ENCODE data around the gene PFKP.

Gene PFKP

DNA sequence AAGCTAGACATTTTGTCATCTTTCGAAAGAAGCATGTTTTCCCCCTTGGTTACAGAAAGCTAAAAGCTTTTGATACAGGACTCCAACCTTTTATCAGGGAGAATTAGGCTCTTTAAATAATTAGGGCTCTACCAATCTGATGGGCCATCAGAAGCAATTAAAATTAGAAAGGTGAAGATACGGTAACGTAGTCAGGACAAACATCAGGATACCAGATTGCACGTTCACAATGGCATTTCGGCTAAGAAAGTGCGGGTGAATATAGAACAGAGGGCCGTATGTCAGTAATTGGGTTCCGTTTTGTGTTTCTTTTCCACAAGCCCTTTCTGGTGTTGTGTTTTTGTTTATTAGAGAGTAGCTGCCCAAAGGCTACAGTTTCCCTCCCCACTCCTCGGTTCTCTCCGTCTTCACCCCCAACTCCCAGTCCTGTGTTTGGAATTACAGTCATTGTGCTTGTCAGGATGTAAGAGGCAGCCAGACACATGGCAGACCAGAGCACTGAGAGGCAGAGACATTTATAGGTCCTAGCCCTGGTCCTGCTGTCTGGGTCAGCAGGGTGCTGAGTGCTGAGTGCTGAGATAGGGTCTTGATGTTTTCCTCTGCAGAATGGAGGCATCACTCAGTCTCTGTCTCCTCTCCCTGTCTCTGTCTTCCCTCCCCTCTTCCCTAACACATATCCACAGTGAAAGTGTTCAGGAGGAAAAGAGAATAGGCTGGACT lies 5.5 kb downstream of the PFKP start:
- peaks cover 80% of the 10 kb centered on the region for H3K36me3 Mint-ChIP-seq (ENCODE audit: low read depth)
- peak overlapping the region; percentile 29 for H3K4me3 Mint-ChIP-seq

GRCh38 chr10:3074145-3074665 lies 6.9 kb downstream of the PFKP start:
- H3K9me3 Mint-ChIP-seq, result no peaks in the 10 kb centered on the region
- H3K27ac Mint-ChIP-seq, result no peak overlapping the region
- DNase-seq (no peak), ATAC-seq (no peak)
- peaks cover 71% of the 10 kb centered on the region for H3K4me1 Mint-ChIP-seq
- H3K36me3 Mint-ChIP-seq (ENCODE audit: low read depth), result peaks cover 78% of the 10 kb centered on the region
- H3K4me3 Mint-ChIP-seq, result no peak overlapping the region
- H3K27me3 Mint-ChIP-seq, result no peaks in the 10 kb centered on the region

More for the DNA sequence above, 5.5 kb downstream of the PFKP start:
- H3K27me3 Mint-ChIP-seq, result no peaks in the 10 kb centered on the region
- H3K9me3 Mint-ChIP-seq, result no peaks in the 10 kb centered on the region
- peaks cover 69% of the 10 kb centered on the region for H3K4me1 Mint-ChIP-seq
- H3K27ac Mint-ChIP-seq, result peak overlapping the region; percentile 2
- DNase-seq (no peak), ATAC-seq (no peak)

- peaks cover 74% of the 10 kb centered on the region for H3K36me3 Mint-ChIP-seq (ENCODE audit: low read depth)
- ATAC-seq (no peak), DNase-seq (no peak)
- H3K27ac Mint-ChIP-seq, result no peak overlapping the region
- H3K4me1 Mint-ChIP-seq, result peaks cover 65% of the 10 kb centered on the region
- H3K27me3 Mint-ChIP-seq, result no peaks in the 10 kb centered on the region
- H3K4me3 Mint-ChIP-seq, result no peak overlapping the region
- H3K9me3 Mint-ChIP-seq, result no peaks in the 10 kb centered on the region
Observed at GRCh38 chr10:3074985-3075600, 7.7 kb downstream of the PFKP start.

- Mint-ChIP-seq H3K36me3 (ENCODE audit: low read depth) (peaks cover 70% of the 10 kb centered on the region), H3K4me3 (no peak overlapping the region), H3K4me1 (peaks cover 60% of the 10 kb centered on the region), H3K27ac (no peak overlapping the region), H3K9me3 (no peaks in the 10 kb centered on the region), H3K27me3 (no peaks in the 10 kb centered on the region)
- no peak for ATAC-seq
- DNase-seq, result no peak
Observed at GRCh38 chr10:3076138-3076537, 8.8 kb downstream of the PFKP start.

DNA sequence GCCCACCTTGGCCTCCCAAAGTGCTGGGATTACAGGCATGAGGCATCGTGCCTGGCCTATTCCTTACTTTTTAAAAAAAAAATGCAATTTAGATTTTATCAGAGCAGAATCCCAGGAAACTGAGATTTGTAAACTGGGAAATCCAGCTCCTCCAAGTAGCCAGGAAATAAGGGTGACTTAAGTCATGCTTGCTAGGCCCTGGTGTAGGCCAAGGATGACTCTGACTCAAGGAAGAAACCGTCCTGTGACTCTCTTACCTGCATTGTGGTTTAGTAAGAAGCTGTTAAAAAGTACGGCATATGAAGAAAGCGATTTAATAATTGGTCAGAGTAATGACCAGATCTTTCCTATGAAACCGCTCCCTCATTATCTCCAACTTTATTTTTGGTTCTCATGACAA lies 10.2 kb downstream of the PFKP start:
- H3K4me1 Mint-ChIP-seq, result peaks cover 46% of the 10 kb centered on the region
- H3K36me3 Mint-ChIP-seq (ENCODE audit: low read depth), result peaks cover 62% of the 10 kb centered on the region
- DNase-seq, result no peak
- no peaks in the 10 kb centered on the region for H3K9me3 Mint-ChIP-seq
- no peaks in the 10 kb centered on the region for H3K27me3 Mint-ChIP-seq
- H3K4me3 Mint-ChIP-seq, result no peak overlapping the region
- no peak overlapping the region for H3K27ac Mint-ChIP-seq
- ATAC-seq, result no peak

DNA sequence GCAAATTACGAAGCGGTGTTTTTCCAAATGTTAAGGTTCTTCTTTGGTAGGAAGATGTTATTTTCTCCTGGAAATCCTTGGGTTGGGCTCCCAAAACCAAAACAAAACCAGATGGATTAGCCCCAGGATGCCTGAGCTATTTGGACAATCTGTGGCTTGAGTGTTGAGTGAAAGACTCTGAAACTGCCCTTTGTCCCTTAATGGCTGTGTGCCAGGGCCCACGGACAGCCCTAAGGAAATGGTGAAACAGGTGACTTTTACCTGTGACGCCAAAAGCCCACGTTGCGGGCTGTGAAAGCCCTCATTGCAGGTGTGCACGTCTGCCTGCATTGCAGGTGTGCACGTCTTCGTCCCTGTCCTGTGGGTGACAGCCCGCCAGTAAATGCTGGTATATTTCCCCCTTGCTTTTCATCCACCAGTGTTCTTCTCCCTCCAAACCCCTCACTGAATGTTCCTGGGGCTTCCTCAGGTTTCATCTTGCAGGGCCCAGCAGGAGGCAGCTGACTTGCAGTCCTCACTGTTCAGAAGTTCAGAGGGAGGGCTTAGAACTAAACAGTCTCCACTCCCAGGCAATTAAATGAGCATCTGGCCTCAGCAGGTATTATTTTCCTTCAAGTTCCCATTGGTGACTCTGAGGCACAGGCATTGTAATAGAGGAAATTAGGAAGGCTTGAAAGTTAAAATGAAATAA lies 10.7 kb downstream of the PFKP start:
- no peak overlapping the region for H3K27ac Mint-ChIP-seq
- H3K36me3 Mint-ChIP-seq (ENCODE audit: low read depth), result peaks cover 60% of the 10 kb centered on the region
- DNase-seq (no peak), ATAC-seq (no peak)
- H3K27me3 Mint-ChIP-seq, result no peaks in the 10 kb centered on the region
- H3K9me3 Mint-ChIP-seq, result no peaks in the 10 kb centered on the region
- H3K4me3 Mint-ChIP-seq, result no peak overlapping the region
- H3K4me1 Mint-ChIP-seq, result peaks cover 41% of the 10 kb centered on the region

- ATAC-seq (no peak), DNase-seq (no peak)
- Mint-ChIP-seq H3K9me3 (no peaks in the 10 kb centered on the region), H3K36me3 (ENCODE audit: low read depth) (peaks cover 46% of the 10 kb centered on the region), H3K4me3 (no peak overlapping the region), H3K27ac (no peak overlapping the region), H3K4me1 (peaks cover 23% of the 10 kb centered on the region), H3K27me3 (no peaks in the 10 kb centered on the region)
Observed at GRCh38 chr10:3081383-3081981, 14.1 kb downstream of the PFKP start.

GRCh38 chr10:3082290-3082689 lies 14.9 kb downstream of the PFKP start:
- Mint-ChIP-seq H3K27ac (no peak overlapping the region), H3K36me3 (ENCODE audit: low read depth) (peaks cover 46% of the 10 kb centered on the region), H3K4me3 (no peak overlapping the region), H3K9me3 (no peaks in the 10 kb centered on the region), H3K4me1 (peaks cover 20% of the 10 kb centered on the region), H3K27me3 (no peaks in the 10 kb centered on the region)
- ATAC-seq, result no peak
- no peak for DNase-seq

- no peak for ATAC-seq
- DNase-seq, result no peak
- H3K9me3 Mint-ChIP-seq, result no peaks in the 10 kb centered on the region
- no peaks in the 10 kb centered on the region for H3K27me3 Mint-ChIP-seq
- peaks cover 50% of the 10 kb centered on the region for H3K36me3 Mint-ChIP-seq (ENCODE audit: low read depth)
- H3K27ac Mint-ChIP-seq, result no peak overlapping the region
- H3K4me1 Mint-ChIP-seq, result peaks cover 26% of the 10 kb centered on the region
- no peak overlapping the region for H3K4me3 Mint-ChIP-seq
Observed at GRCh38 chr10:3085785-3086567, 18.6 kb downstream of the PFKP start.

GRCh38 chr10:3090388-3090787 lies 23.0 kb downstream of the PFKP start:
- ATAC-seq (no peak), DNase-seq (no peak)
- Mint-ChIP-seq H3K36me3 (ENCODE audit: low read depth) (peaks cover 67% of the 10 kb centered on the region), H3K4me1 (peaks cover 63% of the 10 kb centered on the region), H3K27ac (peak overlapping the region; percentile 80), H3K4me3 (no peak overlapping the region), H3K27me3 (no peaks in the 10 kb centered on the region), H3K9me3 (no peaks in the 10 kb centered on the region)

DNA sequence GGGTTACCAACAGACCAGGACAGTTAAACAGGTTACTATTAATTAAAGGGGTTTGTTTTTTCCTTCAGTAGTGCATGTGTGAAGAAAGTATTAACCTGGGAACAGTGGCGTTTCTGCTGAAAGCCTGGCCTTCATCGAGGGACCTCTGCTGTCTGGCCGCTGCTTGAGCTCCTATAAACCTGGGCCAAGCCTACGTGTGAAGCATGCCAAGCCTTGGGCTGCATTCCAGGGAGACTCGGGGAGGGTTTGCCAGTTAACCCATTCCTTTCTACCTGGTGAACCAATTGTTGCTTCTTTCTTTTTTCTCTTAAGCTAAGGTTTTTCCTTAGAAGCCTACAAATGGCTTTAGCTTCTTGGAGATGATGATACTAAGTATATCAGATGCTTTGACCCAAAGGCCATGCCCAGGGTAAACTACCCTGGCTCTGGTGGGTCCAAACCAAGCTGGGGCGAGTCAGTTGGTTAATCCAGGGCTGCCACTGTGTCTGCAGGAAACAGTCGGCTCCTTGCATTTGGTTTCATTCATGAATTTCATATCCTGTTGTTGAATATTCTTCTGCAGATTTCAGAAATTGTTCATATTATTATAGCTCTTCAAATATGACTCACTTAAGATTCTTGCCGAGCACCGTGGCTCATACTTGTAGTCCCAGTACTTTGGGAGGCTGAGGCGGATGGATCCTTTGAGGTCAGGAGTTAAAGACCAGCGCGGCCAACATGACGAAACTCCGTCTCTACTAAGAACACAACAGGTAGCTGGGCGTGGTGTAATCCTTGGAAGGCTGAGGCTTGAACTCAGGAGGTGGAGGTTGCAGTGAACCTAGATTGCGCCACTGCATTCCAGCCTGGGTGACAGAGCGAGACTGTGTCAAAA lies 23.8 kb downstream of the PFKP start:
- H3K4me3 Mint-ChIP-seq, result peak overlapping the region; percentile 4
- peaks cover 69% of the 10 kb centered on the region for H3K4me1 Mint-ChIP-seq
- DNase-seq (peak; percentile 26), ATAC-seq (no peak)
- H3K36me3 Mint-ChIP-seq (ENCODE audit: low read depth), result peaks cover 71% of the 10 kb centered on the region
- no peaks in the 10 kb centered on the region for H3K27me3 Mint-ChIP-seq
- peak overlapping the region; percentile 80 for H3K27ac Mint-ChIP-seq
- H3K9me3 Mint-ChIP-seq, result no peaks in the 10 kb centered on the region

DNA sequence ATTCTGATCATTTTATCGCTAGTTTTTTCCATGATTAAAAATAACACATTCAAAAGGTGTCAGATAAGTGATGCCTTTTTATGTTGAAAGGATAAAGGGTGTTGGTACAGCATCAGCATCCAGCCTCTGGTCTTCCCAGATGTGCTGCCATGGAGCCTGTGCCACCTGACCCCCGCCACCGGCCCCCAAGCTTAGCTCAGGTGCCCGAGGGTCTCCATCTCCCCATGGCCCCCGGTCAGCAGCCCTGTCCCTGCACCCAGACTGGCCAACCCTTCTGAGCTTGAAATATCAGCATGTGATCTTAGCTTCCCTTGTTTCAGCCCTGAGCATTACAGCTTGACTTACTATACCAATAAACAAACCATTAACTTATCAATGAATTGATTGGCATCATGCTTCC lies 24.6 kb downstream of the PFKP start:
- Mint-ChIP-seq H3K27ac (peak overlapping the region; percentile 95), H3K4me1 (peaks cover 72% of the 10 kb centered on the region), H3K36me3 (ENCODE audit: low read depth) (peaks cover 64% of the 10 kb centered on the region)

GRCh38 chr10:3093996-3094395 lies 26.6 kb downstream of the PFKP start:
- H3K4me3 Mint-ChIP-seq, result peak overlapping the region; percentile 32
- H3K4me1 Mint-ChIP-seq, result peaks cover 76% of the 10 kb centered on the region
- peak overlapping the region; percentile 95 for H3K27ac Mint-ChIP-seq
- H3K9me3 Mint-ChIP-seq, result no peaks in the 10 kb centered on the region
- H3K36me3 Mint-ChIP-seq (ENCODE audit: low read depth), result peaks cover 65% of the 10 kb centered on the region
- no peak for DNase-seq
- no peaks in the 10 kb centered on the region for H3K27me3 Mint-ChIP-seq
- no peak for ATAC-seq

More for the DNA sequence above, 24.6 kb downstream of the PFKP start:
- no peak for ATAC-seq
- no peak for DNase-seq
- Mint-ChIP-seq H3K4me3 (peak overlapping the region; percentile 12), H3K27me3 (no peaks in the 10 kb centered on the region), H3K9me3 (no peaks in the 10 kb centered on the region)

Data from activated naive CD8-positive, alpha-beta T cell treated with anti-CD3 and anti-CD28 coated beads, Interleukin-2, amount 50 U/mL, for 24 hours (primary cell).